GM19395 (cell line): Measurements from ENCODE around the gene MGAT4A.

Source experiments
- ATAC-seq: cut with Tn5 transposase; IDR thresholded peaks from one replicate; pipeline ENCODE4 v1.9.1; 2021; ENCODE audit warnings: mild to moderate bottlenecking, moderate library complexity; ENCODE audit not compliant: unreplicated experiment

MGAT4A gene

GRCh38 chr2:98579926-98580325, 151.0 kb downstream of the MGAT4A start:
- no peak for ATAC-seq

DNA sequence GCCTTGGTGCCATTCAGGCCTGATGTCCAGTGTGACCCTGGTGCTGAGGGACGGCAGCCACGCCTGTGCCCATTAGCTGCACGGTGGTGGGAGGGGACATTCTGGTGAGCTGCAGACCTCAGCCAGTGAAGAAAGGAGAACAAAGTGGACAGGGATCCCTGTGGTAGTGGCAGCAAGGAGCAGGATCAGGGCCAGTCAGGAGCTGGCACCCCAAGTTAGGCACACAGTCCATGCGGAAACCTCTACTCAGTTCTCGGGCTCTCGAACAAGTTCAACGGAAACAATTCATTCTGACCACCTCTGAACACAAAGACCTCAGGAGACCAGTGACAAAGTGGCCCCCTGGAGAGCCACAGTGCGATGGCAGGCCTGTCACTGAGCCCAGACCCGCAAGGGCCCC, 152.7 kb downstream of the MGAT4A start:
- no peak for ATAC-seq

GRCh38 chr2:98577313-98577712, 153.6 kb downstream of the MGAT4A start:
- ATAC-seq, result no peak

DNA sequence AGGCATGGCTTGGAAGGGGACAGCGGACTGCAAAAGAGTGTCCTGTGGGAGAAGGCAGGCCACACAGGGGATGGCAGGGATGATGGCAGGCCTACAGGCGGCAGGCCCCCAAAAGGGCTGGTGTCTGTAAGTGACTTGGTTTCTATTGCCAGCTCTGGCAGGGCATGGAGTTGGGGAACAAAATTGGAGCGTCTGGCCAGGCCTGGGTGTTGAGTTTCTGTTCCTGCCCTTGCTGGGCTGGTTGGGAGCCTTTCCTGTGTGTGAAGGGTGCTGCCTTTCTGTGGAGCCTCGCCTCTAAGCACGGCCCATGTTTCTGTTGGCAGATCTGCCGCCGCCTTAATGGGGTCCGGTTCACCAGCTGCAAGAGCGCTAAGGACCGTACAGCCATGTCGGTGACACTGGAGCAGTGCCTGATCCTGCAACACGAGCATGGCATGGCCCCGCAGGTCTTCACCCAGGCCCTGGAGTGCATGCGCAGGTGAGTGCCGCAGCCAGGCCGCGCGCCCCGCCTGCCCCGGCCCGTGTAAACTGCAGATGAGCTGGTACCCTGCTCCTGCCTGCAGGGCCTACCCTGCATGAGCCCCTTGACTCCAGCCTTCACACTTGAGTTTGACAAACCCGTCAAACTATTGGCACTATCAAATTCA, 154.1 kb downstream of the MGAT4A start:
- ATAC-seq, result no peak

DNA sequence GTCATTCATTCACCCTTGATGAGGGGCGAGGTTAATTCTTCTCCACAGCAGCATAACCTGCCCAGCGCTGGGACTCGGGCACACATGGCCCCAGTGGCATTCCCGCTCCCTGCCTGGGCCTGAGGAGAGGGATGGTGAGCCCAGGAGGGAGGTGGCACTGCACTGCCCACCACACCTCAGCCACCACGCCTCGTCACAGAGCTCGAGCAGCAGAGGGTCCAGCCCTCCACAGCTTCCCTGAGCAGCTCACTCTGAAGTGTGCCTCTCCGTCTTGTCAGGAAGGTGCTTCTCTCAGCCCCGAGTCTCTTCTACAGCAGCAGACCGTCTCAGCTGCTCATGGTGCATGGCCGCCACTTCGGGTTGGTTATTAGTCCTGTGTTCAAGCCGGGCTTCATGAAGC, 157.5 kb downstream of the MGAT4A start:
- ATAC-seq, result no peak

DNA sequence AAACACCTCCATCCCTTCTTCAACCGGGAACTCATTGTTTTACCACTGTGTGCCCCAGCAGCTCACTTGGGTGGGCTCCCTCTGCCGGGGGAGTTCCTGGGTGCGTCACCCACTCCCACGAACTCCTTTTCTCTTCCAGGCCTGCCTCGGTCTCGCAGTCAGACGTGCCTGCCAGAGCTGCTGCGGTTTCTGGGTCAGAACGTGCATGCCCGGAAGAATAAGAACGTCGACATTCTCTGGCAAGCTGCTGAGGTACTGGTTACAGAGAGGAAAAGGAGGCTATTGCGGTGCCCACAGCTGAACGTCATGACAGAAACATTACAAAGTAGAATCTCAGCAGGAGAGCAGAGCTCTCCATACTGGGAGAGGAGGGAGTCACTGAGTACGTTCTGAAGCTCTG, 158.3 kb downstream of the MGAT4A start:
- no peak for ATAC-seq

DNA sequence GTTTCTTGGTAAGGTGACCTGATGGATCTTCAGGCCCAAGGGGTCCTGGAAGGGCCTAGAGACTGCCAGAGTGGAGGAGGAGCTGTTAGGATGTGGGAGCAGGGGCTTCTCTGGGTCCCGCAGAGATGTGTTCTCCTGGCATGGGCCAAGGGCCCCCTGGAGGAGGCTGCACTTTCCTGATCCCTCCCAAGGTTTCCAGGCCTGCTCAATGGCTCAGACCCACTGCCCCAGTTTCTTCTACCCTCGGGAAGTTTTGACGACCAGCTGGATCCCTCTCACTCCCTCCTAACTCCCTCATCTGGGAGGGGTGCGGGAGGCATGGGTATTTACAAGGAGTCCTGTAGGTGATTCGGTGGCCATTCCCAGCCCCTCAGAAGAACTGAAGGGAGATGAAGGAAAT, 158.7 kb downstream of the MGAT4A start:
- no peak for ATAC-seq

DNA sequence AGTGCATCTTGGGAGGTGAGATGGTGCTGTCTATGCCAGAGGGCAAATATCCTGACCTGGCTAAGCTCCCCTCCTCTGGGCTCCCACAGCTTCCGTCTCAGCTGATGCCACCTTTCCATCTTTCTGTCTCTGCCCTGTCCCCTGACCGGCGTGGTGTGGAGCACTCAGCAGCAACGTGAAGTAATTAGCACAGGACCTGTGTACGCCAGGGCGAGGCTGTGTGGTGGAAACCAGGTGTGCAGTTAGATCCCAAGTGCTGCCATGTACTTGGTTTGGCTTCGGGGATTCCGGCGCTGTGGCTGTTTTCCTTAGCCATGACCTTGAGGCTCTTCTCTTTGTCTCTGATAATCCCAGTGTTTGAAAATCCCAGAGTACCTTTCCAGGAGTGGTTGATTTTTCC, 159.1 kb downstream of the MGAT4A start:
- ATAC-seq, result no peak

- ATAC-seq, result no peak
Measured at GRCh38 chr2:98571121-98571701, 159.7 kb downstream of the MGAT4A start.

GRCh38 chr2:98570356-98570755, 160.6 kb downstream of the MGAT4A start:
- ATAC-seq, result no peak

- ATAC-seq, result no peak
Measured at GRCh38 chr2:98569915-98570314, 161.0 kb downstream of the MGAT4A start.

DNA sequence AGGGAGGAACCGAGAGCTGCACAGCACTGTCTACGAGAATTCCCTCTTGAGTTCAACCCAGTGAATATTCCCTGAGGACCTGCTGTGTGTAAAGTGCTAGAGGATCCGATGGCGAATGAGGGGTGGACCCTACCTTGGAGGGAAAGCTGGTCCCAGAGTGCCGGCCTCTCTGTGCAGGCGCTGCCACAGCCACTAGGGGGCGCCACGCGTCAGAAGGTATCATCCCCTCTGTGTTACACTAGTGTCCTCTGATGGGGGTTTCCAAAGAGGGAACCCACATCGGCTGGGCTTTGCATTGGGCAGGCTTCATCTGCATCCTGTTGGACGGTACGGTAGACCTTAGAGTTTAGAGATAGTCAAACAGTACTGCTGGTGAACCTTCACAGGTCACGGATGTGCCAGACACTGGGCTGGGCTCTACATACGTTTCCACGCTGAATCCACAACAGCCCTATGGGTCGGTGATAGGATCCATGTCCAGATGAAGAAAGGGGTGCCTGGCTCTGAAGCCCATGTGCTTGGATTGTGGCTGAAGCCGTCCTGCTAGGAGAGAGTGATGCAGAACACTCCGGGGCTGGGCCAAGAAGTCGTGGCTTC, 161.6 kb downstream of the MGAT4A start:
- no peak for ATAC-seq
